ENCODE results near the gene SCAMP4.

The SCAMP4 gene

DNA sequence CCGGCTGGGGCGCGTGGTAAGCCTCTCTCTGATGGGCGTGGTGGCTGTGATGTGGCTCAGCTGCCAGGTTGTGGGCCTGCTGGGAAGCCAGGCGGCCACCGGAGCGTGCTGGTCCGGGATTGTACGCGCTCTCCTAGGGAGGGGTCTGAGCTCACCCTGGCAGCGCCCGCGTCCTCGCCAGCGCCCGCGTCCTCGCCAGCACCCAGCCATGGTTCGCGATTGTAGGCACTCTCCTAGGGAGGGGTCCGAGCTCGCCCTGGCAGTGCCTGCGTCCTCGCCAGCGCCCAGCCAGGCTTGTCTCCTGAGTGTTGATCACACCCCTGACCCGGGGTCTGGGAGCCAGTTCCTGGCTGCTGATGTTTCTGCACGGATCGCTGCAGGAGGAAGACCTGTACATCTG, 13.8 kb downstream of the SCAMP4 start:
- Histone ChIP-seq H3F3A (ENCODE audit: insufficient read depth) (no peaks in the 10 kb centered on the region), H3K27me3 (ENCODE audit: low read length) (no peaks in the 10 kb centered on the region)
- no peak for TF ChIP-seq EZH2phosphoT487 (conservative IDR thresholded peaks at IDR 0.05; ENCODE audit: low read length)
- TF ChIP-seq, protein P1, sequence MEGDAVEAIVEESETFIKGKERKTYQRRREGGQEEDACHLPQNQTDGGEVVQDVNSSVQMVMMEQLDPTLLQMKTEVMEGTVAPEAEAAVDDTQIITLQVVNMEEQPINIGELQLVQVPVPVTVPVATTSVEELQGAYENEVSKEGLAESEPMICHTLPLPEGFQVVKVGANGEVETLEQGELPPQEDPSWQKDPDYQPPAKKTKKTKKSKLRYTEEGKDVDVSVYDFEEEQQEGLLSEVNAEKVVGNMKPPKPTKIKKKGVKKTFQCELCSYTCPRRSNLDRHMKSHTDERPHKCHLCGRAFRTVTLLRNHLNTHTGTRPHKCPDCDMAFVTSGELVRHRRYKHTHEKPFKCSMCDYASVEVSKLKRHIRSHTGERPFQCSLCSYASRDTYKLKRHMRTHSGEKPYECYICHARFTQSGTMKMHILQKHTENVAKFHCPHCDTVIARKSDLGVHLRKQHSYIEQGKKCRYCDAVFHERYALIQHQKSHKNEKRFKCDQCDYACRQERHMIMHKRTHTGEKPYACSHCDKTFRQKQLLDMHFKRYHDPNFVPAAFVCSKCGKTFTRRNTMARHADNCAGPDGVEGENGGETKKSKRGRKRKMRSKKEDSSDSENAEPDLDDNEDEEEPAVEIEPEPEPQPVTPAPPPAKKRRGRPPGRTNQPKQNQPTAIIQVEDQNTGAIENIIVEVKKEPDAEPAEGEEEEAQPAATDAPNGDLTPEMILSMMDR (IDR thresholded peaks at IDR 0.05; ENCODE audit: insufficient read depth, low read length, poor library complexity, severe bottlenecking): no peak

DNA sequence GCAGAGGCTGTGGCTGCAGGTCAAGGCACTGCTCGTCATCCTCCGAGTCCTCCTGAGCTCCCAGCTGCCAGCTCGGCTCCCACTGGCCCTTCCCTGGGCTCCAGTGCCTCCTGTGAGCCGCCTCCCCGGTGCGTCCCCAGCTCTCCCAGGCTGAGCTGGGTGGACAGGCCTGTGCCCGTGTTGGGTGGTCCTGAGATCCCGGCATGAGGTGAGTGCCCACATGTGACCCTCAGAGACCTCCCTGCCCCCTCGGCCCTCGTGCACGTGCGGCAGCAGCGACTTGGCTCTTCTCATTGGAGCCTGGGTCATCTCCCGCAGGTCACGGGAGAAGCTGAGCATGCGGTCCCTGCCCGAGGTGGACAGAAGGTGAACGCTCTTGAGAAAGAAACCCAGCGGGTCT, 15.4 kb downstream of the SCAMP4 start:
- Histone ChIP-seq H3F3A (ENCODE audit: insufficient read depth) (no peaks in the 10 kb centered on the region), H3K9me2 (replicated peaks; ENCODE audit: insufficient read depth, low read length) (no peaks in the 10 kb centered on the region), H3K27me3 (ENCODE audit: low read length) (no peaks in the 10 kb centered on the region), H2AFZ (ENCODE audit: low read depth, low read length, severe bottlenecking) (no peak overlapping the region), H4K20me1 (ENCODE audit: low read depth, low read length) (no peaks in the 10 kb centered on the region), H3K9me3 (ENCODE audit: insufficient read depth, low read length) (no peaks in the 10 kb centered on the region), H3K36me3 (ENCODE audit: low read length) (no peaks in the 10 kb centered on the region), H3K9ac (ENCODE audit: low read length) (no peak overlapping the region), H3K27ac (ENCODE audit: low read depth, low read length) (no peak overlapping the region), H3K79me2 (ENCODE audit: insufficient read depth, low read length) (no peaks in the 10 kb centered on the region), H3K4me2 (ENCODE audit: low read depth, low read length, poor library complexity, severe bottlenecking) (no peak overlapping the region), H3K4me3 (ENCODE audit: insufficient read depth, low read length, poor library complexity, severe bottlenecking) (no peak overlapping the region)
- TF ChIP-seq, protein P1 (IDR thresholded peaks at IDR 0.05; ENCODE audit: insufficient read depth, low read length, poor library complexity, severe bottlenecking): no peak
- no peak for TF ChIP-seq EZH2phosphoT487 (conservative IDR thresholded peaks at IDR 0.05; ENCODE audit: low read length)

More for the DNA sequence above, 13.8 kb downstream of the SCAMP4 start:
- H3K36me3 ChIP-seq (ENCODE audit: low read length): no peaks in the 10 kb centered on the region
- H3K4me2 ChIP-seq (ENCODE audit: low read depth, low read length, poor library complexity, severe bottlenecking): no peak overlapping the region
- no peaks in the 10 kb centered on the region for H3K9me3 ChIP-seq (ENCODE audit: insufficient read depth, low read length)
- H3K79me2 ChIP-seq (ENCODE audit: insufficient read depth, low read length): 0 out of 2 replicates have a peak, but pooled peaks cover under 1% of the 10 kb centered on the region
- H2AFZ ChIP-seq (ENCODE audit: low read depth, low read length, severe bottlenecking): no peak overlapping the region
- no peak overlapping the region for H3K9ac ChIP-seq (ENCODE audit: low read length)
- H4K20me1 ChIP-seq (ENCODE audit: low read depth, low read length): no peaks in the 10 kb centered on the region
- no peaks in the 10 kb centered on the region for H3K9me2 ChIP-seq (replicated peaks; ENCODE audit: insufficient read depth, low read length)
- H3K4me3 ChIP-seq (ENCODE audit: insufficient read depth, low read length, poor library complexity, severe bottlenecking): no peak overlapping the region
- H3K27ac ChIP-seq (ENCODE audit: low read depth, low read length): no peak overlapping the region

DNA sequence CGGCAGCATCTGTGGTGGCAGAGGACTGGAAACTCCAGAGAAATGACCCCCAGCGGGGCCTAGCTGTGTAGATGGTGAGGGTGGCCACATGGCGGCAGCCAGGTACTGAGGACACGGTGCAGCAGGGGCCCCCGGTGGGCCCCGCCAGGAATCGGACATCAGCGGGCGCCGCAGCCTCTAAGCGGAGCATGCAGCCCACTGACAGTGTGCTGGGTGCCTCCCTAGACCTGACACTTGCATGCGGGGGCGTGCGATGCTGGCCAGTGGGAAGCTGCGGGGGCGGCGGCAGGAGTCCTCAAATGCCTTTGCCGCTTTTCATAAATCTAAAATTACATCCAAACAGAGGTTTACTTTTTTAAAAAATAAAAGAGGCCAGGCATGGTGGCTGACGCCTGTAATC, 16.1 kb downstream of the SCAMP4 start:
- Histone ChIP-seq H2AFZ (ENCODE audit: low read depth, low read length, severe bottlenecking) (no peak overlapping the region), H3K4me2 (ENCODE audit: low read depth, low read length, poor library complexity, severe bottlenecking) (no peak overlapping the region), H3K9me2 (replicated peaks; ENCODE audit: insufficient read depth, low read length) (no peaks in the 10 kb centered on the region), H3K27me3 (ENCODE audit: low read length) (no peaks in the 10 kb centered on the region), H3K4me3 (ENCODE audit: insufficient read depth, low read length, poor library complexity, severe bottlenecking) (no peak overlapping the region), H4K20me1 (ENCODE audit: low read depth, low read length) (no peaks in the 10 kb centered on the region), H3K79me2 (ENCODE audit: insufficient read depth, low read length) (no peaks in the 10 kb centered on the region), H3K27ac (ENCODE audit: low read depth, low read length) (no peak overlapping the region), H3K36me3 (ENCODE audit: low read length) (no peaks in the 10 kb centered on the region), H3K9me3 (ENCODE audit: insufficient read depth, low read length) (no peaks in the 10 kb centered on the region), H3K9ac (ENCODE audit: low read length) (no peak overlapping the region), H3F3A (ENCODE audit: insufficient read depth) (no peaks in the 10 kb centered on the region)
- TF ChIP-seq EZH2phosphoT487 (conservative IDR thresholded peaks at IDR 0.05; ENCODE audit: low read length): no peak
- TF ChIP-seq, protein P1 (IDR thresholded peaks at IDR 0.05; ENCODE audit: insufficient read depth, low read length, poor library complexity, severe bottlenecking): no peak

All from SU-DHL-6 (cell line).